GM18505 (cell line): ENCODE measurements around the gene RNF130.
"Not testable (repeated sequence)": the region's sequence is repeated elsewhere in the genome, so short reads cannot be mapped to it uniquely, and the experiment has no call there.

Experiments used
- ATAC-seq: cut with Tn5 transposase; IDR thresholded peaks from one replicate; pipeline ENCODE4 v1.9.1; 2021; ENCODE audit not compliant: unreplicated experiment
- POLR2A ChIP-seq: IDR thresholded peaks from 4 replicates; pipeline ENCODE4 v1.6.1; 2011; ENCODE audit warnings: borderline replicate concordance; ENCODE audit not compliant: insufficient read depth, insufficient read length; ENCODE audit errors: extremely low read depth

The RNF130 gene

DNA sequence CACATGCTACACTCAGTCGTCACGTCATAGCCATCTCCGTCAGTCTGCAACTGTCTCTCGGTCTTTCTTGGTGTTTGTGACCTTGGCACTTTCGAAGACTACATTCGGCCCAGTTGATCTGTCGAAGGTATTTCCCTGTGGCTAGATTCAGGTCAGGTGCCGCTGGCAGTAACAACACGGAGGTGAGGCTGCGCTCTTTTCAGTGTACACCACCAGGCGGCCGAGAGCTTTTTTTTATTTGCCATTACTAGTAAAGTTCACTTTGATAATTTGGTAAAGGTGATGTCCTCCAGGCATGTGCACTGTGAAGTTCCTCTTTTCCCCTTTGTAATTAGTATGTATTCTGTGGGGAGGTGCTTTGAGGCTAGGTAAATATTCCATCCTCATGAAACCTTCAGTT is 49.7 kb downstream of the RNF130 start:
- no peak for ATAC-seq
- TF ChIP-seq POLR2A, result no peak

DNA sequence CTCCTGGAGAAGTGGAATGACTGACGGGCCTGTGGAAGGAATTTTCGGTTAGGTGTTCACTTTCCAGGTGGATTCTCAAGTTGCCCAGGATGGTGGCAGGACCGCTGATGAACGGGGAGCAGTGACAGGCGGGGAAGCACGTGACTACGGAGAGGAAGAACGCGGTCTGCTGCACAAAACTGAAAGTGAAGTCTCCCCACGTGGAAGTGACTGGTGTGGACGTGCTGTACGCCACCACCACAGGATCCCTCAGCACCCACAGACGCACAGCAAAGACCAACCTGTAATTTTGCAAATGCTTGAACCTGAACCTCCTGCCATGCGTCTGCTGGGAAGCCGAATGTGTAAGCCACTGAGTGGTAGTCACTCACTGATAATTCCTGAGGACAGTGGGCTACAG is 51.4 kb downstream of the RNF130 start:
- TF ChIP-seq POLR2A, result no peak
- ATAC-seq, result no peak

DNA sequence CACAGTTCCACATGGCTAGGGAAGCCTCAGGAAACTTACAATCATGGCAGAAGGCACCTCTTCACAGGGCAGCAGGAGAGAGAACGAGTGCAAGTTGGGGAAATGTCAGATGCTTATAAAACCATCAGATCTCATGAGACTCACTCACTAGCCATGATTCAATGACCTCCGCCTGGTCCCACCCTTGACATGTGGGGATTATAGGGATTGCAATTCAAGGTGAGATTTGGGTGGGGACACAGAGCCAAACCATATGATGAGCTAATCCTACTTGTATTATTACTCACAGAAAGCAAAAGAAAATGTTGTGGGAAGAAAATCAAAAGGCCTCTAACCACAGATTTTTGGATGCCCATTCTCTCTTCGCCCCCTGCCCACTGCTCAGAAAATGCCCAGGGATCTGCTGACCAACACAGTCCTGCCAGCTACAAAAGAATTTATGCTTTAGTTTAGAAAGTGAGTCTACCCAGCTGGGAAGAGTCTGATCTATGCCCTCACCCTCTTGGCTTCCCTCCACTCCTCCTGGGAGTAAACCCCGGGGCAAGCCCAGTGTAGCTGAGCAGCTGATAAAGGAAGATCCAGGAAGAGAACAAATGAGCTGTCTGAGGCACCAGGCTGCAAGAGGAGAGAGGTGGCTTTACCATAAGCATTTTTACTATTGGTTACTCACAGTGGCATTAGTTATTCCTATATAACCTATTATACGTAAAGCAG is 53.1 kb downstream of the RNF130 start:
- TF ChIP-seq POLR2A, result no peak
- ATAC-seq, result no peak

DNA sequence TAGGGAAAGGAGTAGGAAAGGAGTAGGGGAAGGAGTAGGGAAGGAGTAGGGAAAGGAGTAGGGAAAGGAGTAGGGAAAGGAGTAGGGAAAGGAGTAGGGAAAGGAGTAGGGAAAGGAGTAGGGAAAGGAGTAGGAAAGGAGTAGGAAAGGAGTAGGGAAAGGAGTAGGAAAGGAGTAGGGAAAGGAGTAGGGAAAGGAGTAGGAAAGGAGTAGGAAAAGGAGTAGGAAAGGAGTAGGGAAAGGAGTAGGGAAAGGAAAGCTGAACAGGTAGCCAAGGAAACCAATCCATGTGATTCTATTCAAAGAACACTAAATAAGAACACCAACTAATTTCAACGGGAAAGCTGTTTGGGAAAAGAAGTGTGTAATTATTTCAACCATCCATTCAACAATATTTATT is 56.0 kb downstream of the RNF130 start:
- not testable (repeated sequence) for ATAC-seq

DNA sequence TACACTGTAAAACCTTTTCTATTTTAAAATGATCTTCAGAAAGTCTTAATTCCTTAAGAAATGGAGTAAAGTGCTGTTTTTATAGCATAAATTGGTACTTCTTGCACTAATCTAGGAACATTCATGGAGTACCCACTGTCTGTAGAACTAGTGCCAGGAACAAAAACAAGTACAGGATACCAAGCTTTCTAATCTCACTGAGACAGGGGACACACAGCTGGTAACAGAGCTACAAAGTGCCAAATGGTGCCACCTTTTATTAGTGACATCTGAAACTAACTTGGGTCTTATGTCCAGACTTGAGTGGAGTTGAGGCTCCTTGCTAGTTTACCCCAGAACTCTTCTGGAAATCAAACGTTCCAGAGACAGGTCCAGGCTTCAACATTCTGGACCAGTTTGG is 57.9 kb downstream of the RNF130 start:
- no peak for ATAC-seq
- TF ChIP-seq POLR2A, result no peak

DNA sequence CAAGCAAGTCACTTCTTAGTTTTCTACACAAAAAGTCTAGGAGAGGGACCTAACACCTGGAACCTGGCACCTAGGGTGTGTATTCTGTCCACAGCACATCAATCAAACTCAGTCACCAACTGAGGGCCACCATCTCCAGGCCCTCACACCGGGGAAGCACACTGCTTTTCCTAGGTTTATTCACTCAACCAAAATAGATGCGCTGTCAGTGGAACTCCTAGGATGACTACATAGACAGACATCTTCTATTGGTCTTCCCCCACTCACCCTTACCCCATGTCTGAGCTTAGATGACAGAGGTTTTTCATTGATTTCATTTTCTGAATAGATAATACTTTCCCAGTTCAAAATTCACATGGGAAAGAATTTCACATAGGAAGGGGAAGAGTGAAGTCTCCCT is 59.2 kb downstream of the RNF130 start:
- no peak for ATAC-seq
- no peak for TF ChIP-seq POLR2A

DNA sequence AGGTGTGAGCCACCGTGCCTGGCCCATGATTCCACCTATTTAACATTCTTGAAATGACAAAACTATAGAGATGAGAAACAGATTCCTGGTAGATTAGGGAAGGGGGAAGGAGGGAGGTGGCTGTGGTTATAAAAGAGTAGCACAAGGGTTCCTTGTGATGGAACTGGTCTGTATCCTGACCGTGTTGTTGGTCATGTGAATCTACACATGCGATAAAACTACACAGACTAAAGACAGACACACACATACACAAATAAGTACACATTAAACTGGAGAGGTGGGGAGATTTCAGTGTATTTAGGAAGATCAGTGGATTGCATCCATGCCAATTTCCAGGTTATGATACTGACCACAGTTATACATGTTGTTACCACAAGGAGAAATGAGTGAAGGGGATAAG is 60.9 kb downstream of the RNF130 start:
- ATAC-seq, result no peak
- TF ChIP-seq POLR2A, result no peak

DNA sequence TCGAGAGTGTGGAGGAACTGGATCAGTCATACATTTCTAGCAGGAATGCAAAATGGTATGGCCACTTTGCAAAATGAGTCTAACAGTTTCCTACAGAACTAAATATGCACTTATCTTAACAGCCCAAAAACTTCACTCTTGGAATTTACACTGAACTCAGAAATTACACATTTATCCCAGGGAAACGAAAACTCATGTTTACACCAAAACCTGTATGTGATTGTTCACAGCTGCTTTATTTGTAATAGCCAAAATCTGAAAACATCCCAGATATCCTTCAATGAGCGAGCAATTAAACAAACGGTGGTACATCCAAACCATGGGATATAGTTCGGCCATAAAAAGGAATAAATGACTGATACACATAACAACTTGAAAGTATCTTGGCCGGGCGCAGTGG is 62.0 kb downstream of the RNF130 start:
- no peak for ATAC-seq
- TF ChIP-seq POLR2A, result no peak

DNA sequence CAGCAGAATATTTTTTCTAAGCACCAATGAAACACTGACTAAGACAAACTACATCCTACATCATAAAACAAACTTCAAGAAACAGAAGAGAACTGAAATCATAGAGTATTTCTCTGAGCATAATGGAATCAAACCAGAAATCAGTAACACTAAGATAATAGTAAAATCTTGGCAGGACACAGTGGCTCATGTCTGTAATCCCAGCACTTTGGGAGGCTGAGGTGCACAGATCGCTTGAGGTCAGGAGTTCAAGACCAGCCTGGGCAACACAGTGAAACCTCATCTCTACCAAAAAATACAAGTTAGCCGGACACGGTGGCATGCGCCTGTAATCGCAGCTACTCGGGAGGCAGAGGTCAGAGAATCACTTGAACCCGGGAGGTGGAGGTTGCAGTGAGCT is 63.1 kb downstream of the RNF130 start:
- ATAC-seq, result no peak
- no peak for TF ChIP-seq POLR2A

DNA sequence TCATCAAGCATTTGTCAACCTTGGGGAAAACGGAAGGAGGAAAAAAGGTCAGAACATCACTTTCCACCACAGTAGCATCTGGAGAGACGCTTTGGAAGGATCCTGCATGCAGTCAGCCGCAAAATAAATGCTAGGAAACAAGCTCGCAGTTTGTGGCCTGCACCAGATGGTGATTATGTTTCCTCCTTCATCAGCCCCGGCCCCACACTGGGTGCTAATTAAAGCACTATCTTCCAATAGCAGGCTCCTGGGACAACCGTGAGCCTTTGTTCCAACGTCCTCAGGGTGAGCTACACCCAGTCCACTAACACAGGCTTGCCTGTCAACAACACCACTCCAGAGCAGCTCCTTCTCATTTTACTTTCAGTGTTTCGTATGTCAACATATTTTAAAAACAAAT is 64.0 kb downstream of the RNF130 start:
- ATAC-seq, result no peak
- TF ChIP-seq POLR2A, result no peak

DNA sequence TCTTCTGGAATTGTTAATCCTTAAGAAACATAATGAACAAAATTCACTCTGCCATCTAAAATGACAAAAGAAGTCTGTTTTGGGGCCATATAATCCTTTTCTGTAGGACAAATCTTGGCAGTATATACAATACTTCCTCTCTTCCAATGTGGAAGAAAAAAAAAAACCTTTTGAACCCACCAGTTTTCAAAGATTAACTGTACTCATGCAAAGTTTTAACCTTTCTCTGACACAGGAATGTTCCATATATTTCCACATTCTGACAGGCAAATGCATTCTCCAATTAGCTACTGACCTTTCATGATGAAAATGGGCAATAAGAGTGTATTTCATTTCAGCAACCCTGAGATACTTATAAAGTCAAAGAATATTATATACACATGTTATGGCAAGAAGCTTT is 65.4 kb downstream of the RNF130 start:
- no peak for ATAC-seq
- TF ChIP-seq POLR2A, result no peak

DNA sequence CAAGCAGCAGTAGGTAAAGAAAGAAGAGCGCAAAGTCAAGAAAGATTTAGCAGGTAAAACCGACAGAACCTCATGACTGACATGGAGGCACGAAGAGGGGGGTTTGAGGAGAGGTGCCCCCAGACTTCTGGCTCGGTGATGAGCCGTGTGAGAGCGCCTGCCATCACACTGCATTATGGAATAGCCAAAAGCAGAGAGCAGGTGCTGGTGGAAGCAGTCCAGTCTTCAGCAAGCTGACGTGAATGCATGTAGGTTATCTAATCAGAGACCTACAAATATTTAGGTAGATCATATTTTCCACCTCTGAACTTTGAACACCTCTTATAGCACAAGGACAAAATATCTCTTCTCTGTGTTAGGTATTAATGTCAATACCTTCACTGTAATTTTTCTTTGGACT is 68.4 kb downstream of the RNF130 start:
- TF ChIP-seq POLR2A, result no peak
- no peak for ATAC-seq

DNA sequence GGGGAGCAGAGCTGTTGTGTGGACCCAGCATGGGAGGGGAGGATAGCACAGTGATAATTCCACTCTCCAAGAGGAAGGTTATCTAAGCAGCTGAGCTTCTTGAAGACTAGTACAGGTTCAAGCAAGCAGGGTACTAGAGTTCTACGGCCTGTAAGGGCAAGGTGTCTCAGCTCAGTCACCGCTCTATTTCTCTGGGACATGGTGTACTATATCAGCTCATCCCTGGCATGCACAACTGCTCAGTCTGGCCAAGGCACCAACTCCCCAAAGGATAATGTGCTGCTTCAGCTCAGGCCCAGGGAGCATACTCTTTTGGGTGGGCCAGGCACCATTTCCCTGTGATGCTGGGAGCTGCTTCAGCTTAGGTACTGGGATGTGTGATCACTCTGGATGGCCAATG is 69.8 kb downstream of the RNF130 start:
- TF ChIP-seq POLR2A, result no peak

DNA sequence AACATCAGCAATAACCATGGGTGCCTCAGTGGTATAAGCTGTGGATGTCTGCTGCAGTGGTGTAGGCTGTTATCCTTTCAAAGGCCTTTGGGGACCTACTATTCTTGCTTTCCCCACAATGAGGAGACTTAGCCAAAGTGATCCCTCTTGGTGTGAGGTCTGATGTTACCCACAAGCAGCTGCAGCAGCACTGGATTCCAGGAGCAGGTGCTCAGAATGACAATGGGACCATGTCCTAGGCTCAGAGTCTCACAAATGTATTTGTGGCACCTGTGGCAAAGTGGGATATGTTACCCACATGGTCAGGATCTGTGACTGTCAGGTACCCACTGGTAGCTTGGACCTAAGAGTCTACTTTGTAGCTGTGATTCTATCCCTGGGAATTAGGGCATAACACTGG is 70.4 kb downstream of the RNF130 start:
- no peak for ATAC-seq
- no peak for TF ChIP-seq POLR2A

More for the DNA sequence above, 69.8 kb downstream of the RNF130 start:
- no peak for ATAC-seq

DNA sequence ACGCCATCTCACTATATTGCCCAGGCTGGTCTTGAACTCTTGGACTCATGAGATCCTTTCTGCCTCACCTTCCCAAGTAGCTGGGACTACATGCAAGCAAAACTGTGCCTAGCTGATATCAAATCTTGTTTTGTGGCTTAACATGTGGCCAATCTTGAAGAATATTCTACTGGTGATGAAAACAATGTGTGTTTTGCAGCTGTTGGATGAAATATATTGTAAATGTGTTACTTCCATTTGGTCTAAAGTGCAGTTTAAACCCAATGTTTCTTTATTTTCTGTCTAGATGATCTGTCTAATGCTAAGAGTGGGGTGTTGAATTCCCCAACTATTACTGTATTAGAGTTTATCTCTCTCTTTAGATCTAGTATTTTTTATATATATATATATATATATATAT is 73.1 kb downstream of the RNF130 start:
- ATAC-seq, result no peak

DNA sequence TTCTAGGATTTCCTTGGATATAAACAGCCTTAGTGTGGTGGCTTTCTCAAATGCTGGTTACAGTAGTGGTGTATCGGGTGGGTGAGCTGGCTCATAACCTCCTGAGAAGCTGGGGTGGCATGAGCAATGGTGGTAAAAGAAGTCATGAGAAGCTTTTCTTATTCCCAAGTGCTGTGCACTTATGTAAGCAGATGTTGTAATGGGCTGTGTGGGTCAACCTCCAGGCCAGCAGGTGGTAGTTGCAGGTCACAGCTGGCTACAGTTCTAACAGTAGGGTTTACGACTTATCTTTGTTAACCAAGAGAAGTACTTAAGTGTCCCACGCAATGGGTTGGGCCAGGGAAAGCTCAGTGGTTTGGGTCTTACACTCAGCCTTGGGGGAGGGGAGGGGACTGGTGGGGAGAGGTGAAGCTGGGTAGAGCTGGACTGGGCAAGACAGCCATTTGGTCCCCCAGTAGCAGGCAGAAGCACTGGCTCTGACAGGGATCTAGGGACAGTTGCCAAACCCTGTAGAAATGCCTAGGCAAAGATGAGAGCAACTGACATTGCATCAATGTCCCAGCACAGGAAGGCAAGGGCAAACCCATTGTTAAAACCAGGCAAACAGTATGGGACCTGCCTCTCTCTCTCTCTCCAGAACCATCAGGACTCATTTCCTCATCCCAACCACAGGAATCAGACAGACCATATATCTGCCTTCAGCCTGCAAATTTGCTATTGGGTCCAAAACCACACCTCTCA is 76.8 kb downstream of the RNF130 start:
- TF ChIP-seq POLR2A, result no peak
- no peak for ATAC-seq

More for the DNA sequence above, 73.1 kb downstream of the RNF130 start:
- no peak for TF ChIP-seq POLR2A

DNA sequence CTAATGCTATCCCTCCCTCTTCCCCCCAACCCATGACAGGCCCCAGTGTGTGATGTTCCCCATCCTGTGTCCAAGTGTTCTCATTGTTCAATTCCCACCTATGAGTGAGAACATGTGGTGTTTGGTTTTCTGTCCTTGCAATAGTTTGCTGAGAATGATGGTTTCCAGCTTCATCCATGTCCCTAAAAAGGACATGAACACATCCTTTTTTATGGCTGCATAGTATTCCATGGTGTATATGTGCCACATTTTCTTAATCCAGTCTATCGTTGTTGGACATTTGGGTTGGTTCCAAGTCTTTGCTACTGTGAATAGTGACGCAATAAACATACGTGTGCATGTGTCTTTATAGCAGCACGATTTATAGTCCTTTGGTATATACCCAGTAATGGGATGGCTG is 78.7 kb downstream of the RNF130 start:
- not testable (repeated sequence) for ATAC-seq
